Muscle of arm (tissue), 14 donors: ENCODE data around the gene PIP4K2A. TPM values are rescaled to one million over a fixed set of nuclear protein-coding genes. Genes with fewer than 3 reads are reported as not detected.
A peak's percentile ranks its signal among the peaks of the same experiment; 100 is the strongest.
"Not testable (repeated sequence)": the region's sequence is repeated elsewhere in the genome, so short reads cannot be mapped to it uniquely, and the experiment has no call there.

Source experiments
- DNase-seq: peaks from one replicate; pipeline ENCODE4 v3.0.0-alpha.2; 2013
- long read RNA-seq, 11 donors: transcript quantifications; one replicate each; lab custom pipeline, GENCODE V29; 2026
- polyA plus RNA-seq, 12 donors: library from polyadenylated mRNA; unstranded; fragments of 120-200 nt; gene quantifications; one replicate each; pipeline ENCODE4 v1.2.1, GENCODE V29; 2013; ENCODE audit not compliant: insufficient read length in 12 of 12

PIP4K2A gene
- 100 to 1,000 TPM in 1 of 12 donors, 10 to 100 TPM in 11; 15.6 to 111 (median 24.2) TPM for polyA plus RNA-seq
- long read RNA-seq, donor 1, transcript PIP4K2A-202 (10 exons, 3,802 nt) = major isoform, 6 of 6 reads
- long read RNA-seq, donor 1, partial matches to known transcripts = 0 of 6 reads
- long read RNA-seq, donor 1, other reads (novel, unspliced or antisense) = 0 of 6 reads
- long read RNA-seq, donor 2 = 0 reads
- long read RNA-seq, donor 3, partial matches to known transcripts = 0 of 1 reads
- long read RNA-seq, donor 3, other reads (novel, unspliced or antisense) = 0 of 1 reads
- long read RNA-seq, donor 4 = 0 reads
- long read RNA-seq, donor 5 = 0 reads
- long read RNA-seq, donor 6, partial matches to known transcripts = 0 of 2 reads
- long read RNA-seq, donor 6, other reads (novel, unspliced or antisense) = 0 of 2 reads
- long read RNA-seq, donor 7 = 0 reads
- long read RNA-seq, donor 8, partial matches to known transcripts = 0 of 2 reads
- long read RNA-seq, donor 8, other reads (novel, unspliced or antisense) = 0 of 2 reads
- long read RNA-seq, donor 9, partial matches to known transcripts = 0 of 2 reads
- long read RNA-seq, donor 9, other reads (novel, unspliced or antisense) = 0 of 2 reads
- long read RNA-seq, donor 10, partial matches to known transcripts = 0 of 4 reads
- long read RNA-seq, donor 10, other reads (novel, unspliced or antisense) = 0 of 4 reads
- long read RNA-seq, donor 11, transcript PIP4K2A-202 (10 exons, 3,802 nt) = major isoform, 9 of 28 reads
- long read RNA-seq, donor 11, partial matches to known transcripts = 19 of 28 reads
- long read RNA-seq, donor 11, other reads (novel, unspliced or antisense) = 0 of 28 reads

- DNase-seq = peak; percentile 61
Observed at GRCh38 chr10:22714479-22715289, at the start of gene PIP4K2A. TSS of gene PIP4K2A (minus strand) at chr10:22714578. CDS start at chr10:22714326, 252 bp downstream.

- DNase-seq = no peak
Observed at GRCh38 chr10:22761569-22762220, 47.3 kb upstream of the PIP4K2A start.

GRCh38 chr10:22760025-22760424 lies 45.6 kb upstream of the PIP4K2A start:
- DNase-seq = no peak

- DNase-seq = no peak
Observed at GRCh38 chr10:22758867-22759266, 44.5 kb upstream of the PIP4K2A start.

GRCh38 chr10:22754296-22754695 lies 39.9 kb upstream of the PIP4K2A start:
- DNase-seq = no peak

- DNase-seq = no peak
Observed at GRCh38 chr10:22753786-22754185, 39.4 kb upstream of the PIP4K2A start.

- no peak for DNase-seq
Observed at GRCh38 chr10:22752272-22752889, 38.0 kb upstream of the PIP4K2A start.

GRCh38 chr10:22750131-22750530 lies 35.8 kb upstream of the PIP4K2A start:
- DNase-seq = no peak

GRCh38 chr10:22744858-22745257 lies 30.5 kb upstream of the PIP4K2A start:
- DNase-seq = not testable (repeated sequence)

GRCh38 chr10:22742678-22743077 lies 28.3 kb upstream of the PIP4K2A start:
- DNase-seq = no peak

GRCh38 chr10:22741631-22742030 lies 27.3 kb upstream of the PIP4K2A start:
- DNase-seq = not testable (repeated sequence)

- no peak for DNase-seq
Observed at GRCh38 chr10:22740180-22740579, 25.8 kb upstream of the PIP4K2A start.

- no peak for DNase-seq
Observed at GRCh38 chr10:22737587-22737986, 23.2 kb upstream of the PIP4K2A start.

- DNase-seq = no peak
Observed at GRCh38 chr10:22736134-22736533, 21.8 kb upstream of the PIP4K2A start.

GRCh38 chr10:22733992-22734391 lies 19.6 kb upstream of the PIP4K2A start:
- no peak for DNase-seq

GRCh38 chr10:22727663-22728062 lies 13.3 kb upstream of the PIP4K2A start:
- DNase-seq = no peak

- no peak for DNase-seq
Observed at GRCh38 chr10:22727112-22727511, 12.7 kb upstream of the PIP4K2A start.

GRCh38 chr10:22724773-22725172 lies 10.4 kb upstream of the PIP4K2A start:
- no peak for DNase-seq

- no peak for DNase-seq
Observed at GRCh38 chr10:22723783-22724182, 9.4 kb upstream of the PIP4K2A start.

GRCh38 chr10:22723343-22723779 lies 9.0 kb upstream of the PIP4K2A start:
- DNase-seq = no peak

GRCh38 chr10:22722626-22723169 lies 8.3 kb upstream of the PIP4K2A start:
- DNase-seq = no peak
